HCT116 (cell line): ENCODE results near the gene RPL31. TPM values are rescaled to one million over a fixed set of nuclear protein-coding genes. Genes with fewer than 3 reads are reported as not detected.
A peak's percentile ranks its signal among the peaks of the same experiment; 100 is the strongest.

Source experiments
- ATAC-seq: fragments of 200-7000 bp; cut with Tn5 transposase; 2 replicates; pipeline ENCODE4 v1.9.1; 2020; ENCODE audit warnings: mild to moderate bottlenecking, moderate library complexity
- BruUV-seq: library from RNA; stranded (reverse); fragments of 400-500 nt; replicated peaks from 2 replicates; lab custom pipeline; 2021; lab: Mats Ljungman, UMichigan
- CTCF ChIA-PET: fragments of 300-600 bp; sonication (Branson Sonifier 250); formaldehyde crosslinking; loops from one replicate; lab custom pipeline; 2021; ENCODE audit warnings: antibody characterized with exemption; lab: Charles Lee
- POLR2A ChIA-PET: fragments of 300-600, 350-600 bp; sonication (Branson Sonifier 250); formaldehyde crosslinking; loops from one replicate; lab custom pipeline; 2021; ENCODE audit warnings: antibody characterized with exemption; lab: Charles Lee
- RAD21 ChIA-PET, 2 experiments: fragments of 300-600 bp; sonication (Branson Sonifier 250); formaldehyde crosslinking; loops; one replicate each; lab custom pipeline; 2023; ENCODE audit warnings: low total read pairs in 2 of 2; ENCODE audit not compliant: uncharacterized antibody in 2 of 2, unreplicated experiment in 2 of 2, low non-redundant PET in 1 of 2; lab: Charles Lee
- DNase-seq: peaks from one replicate; pipeline ENCODE4 v3.0.0-alpha.2; 2010; ENCODE audit warnings: low read depth, low spot score
- H2AFZ ChIP-seq: fragments of 200-600 bp; shearing (Covaris generic), sonication (generic); 2 replicates; pipeline ENCODE4 v1.6.1; 2017; ENCODE audit warnings: low read depth, mixed run types, mixed read lengths, antibody characterized with exemption, low read length; ENCODE audit not compliant: poor library complexity, severe bottlenecking
- H3K27ac ChIP-seq: 2 replicates; pipeline ENCODE4 v1.5.1; 2012; ENCODE audit warnings: low read depth, low read length
- H3K27me3 ChIP-seq: fragments of 200-600 bp; sonication (generic); 2 replicates; pipeline ENCODE4 v1.6.1; 2016; ENCODE audit warnings: mixed run types, low read length, mixed read lengths; ENCODE audit not compliant: insufficient read depth
- H3K36me3 ChIP-seq, 2 experiments: fragments of 200-500 bp in 1 of 2; fragments of 200-600 bp in 1 of 2; sonication (Bioruptor generic) in 1 of 2; sonication (generic) in 1 of 2; 2 replicates each; pipeline versions ENCODE4 v1.5.1 to v1.6.1; 2014 to 2016; ENCODE audit warnings: low read length in 2 of 2, inconsistent platforms in 1 of 2, mixed read lengths in 1 of 2, mixed run types in 1 of 2; ENCODE audit not compliant: insufficient read depth in 2 of 2, control insufficient read depth in 1 of 2
- H3K4me1 ChIP-seq, 2 experiments: fragments of 200-600 bp in 1 of 2; sonication (generic) in 1 of 2; 2 replicates each; pipeline versions ENCODE4 v1.5.1 to v1.6.1; 2012 to 2017; ENCODE audit warnings: low read length in 2 of 2, inconsistent platforms in 1 of 2, mild to moderate bottlenecking in 1 of 2, mixed read lengths in 1 of 2, mixed run types in 1 of 2, moderate library complexity in 1 of 2; ENCODE audit not compliant: insufficient read depth in 2 of 2, control insufficient read depth in 1 of 2
- H3K4me2 ChIP-seq: fragments of 200-600 bp; sonication (generic); 2 replicates; pipeline ENCODE4 v1.6.1; 2017; ENCODE audit warnings: mixed run types, low read length, mixed read lengths
- H3K4me3 ChIP-seq, 2 experiments: fragments of 200-600 bp in 1 of 2; sonication (generic) in 1 of 2; replicated peaks in 1 of 2; 2 replicates each; pipeline ENCODE4 v1.5.1; 2011 to 2016; ENCODE audit warnings: low read length in 2 of 2, control low read depth in 1 of 2, low read depth in 1 of 2, mild to moderate bottlenecking in 1 of 2, mixed read lengths in 1 of 2, mixed run types in 1 of 2
- H3K79me2 ChIP-seq: fragments of 200-600 bp; sonication (generic); 2 replicates; pipeline ENCODE4 v1.6.1; 2017; ENCODE audit warnings: mild to moderate bottlenecking, mixed run types, low read length, moderate library complexity, mixed read lengths; ENCODE audit not compliant: insufficient read depth
- H3K9ac ChIP-seq: fragments of 200-600 bp; sonication (generic); 2 replicates; pipeline ENCODE4 v1.6.1; 2016; ENCODE audit warnings: low read length, mixed read lengths
- H3K9me2 ChIP-seq: fragments of 200-600 bp; sonication (generic), shearing (Covaris generic); 2 replicates; pipeline ENCODE4 v1.6.1; 2017; ENCODE audit warnings: mixed run types, mild to moderate bottlenecking, moderate library complexity; ENCODE audit not compliant: insufficient read depth
- H3K9me3 ChIP-seq, 2 experiments: fragments of 200-500 bp in 1 of 2; fragments of 200-600 bp in 1 of 2; sonication (Bioruptor generic) in 1 of 2; sonication (generic) in 1 of 2; 2 replicates each; pipeline ENCODE4 v1.6.1; 2014 to 2017; ENCODE audit warnings: low read length in 2 of 2, mixed read lengths in 2 of 2, inconsistent platforms in 1 of 2, low read depth in 1 of 2, mild to moderate bottlenecking in 1 of 2, mixed run types in 1 of 2, moderate library complexity in 1 of 2; ENCODE audit not compliant: control insufficient read depth in 1 of 2, insufficient read depth in 1 of 2
- H4K20me1 ChIP-seq: fragments of 200-600 bp; sonication (generic), shearing (Covaris generic); 2 replicates; pipeline ENCODE4 v1.6.1; 2017; ENCODE audit warnings: mixed run types, mild to moderate bottlenecking, moderate library complexity; ENCODE audit not compliant: insufficient read depth
- JUND ChIP-seq: IDR thresholded peaks from 2 replicates; pipeline ENCODE4 v1.6.1; 2012
- RAD21 ChIP-seq: IDR thresholded peaks from 2 replicates; pipeline ENCODE4 v1.6.1; 2012; ENCODE audit warnings: low read depth, mild to moderate bottlenecking
- intact Hi-C: fragments of 100-400 bp; cut with micrococcal nuclease; formaldehyde crosslinking; loops from 2 replicates; pipeline ENCODE4 v1.10.0; 2022
- total RNA-seq: library from RNA; stranded (reverse); gene quantifications from one replicate; pipeline ENCODE4 v1.2.1, GENCODE V29; 2021; ENCODE audit not compliant: unreplicated experiment
- TF ChIP-seq, protein P1 (sequence below), 3 experiments: fragments of 200-600 bp in 1 of 3; sonication (generic) in 1 of 3; IDR thresholded peaks in 2 of 3; conservative IDR thresholded peaks in 1 of 3; 2 replicates each; pipeline ENCODE4 v1.5.1; 2012 to 2017; ENCODE audit warnings: low read depth in 2 of 3, low read length in 2 of 3, antibody characterized with exemption in 1 of 3, borderline replicate concordance in 1 of 3, control low read depth in 1 of 3, mild to moderate bottlenecking in 1 of 3, mixed read lengths in 1 of 3, mixed run types in 1 of 3, moderate library complexity in 1 of 3; ENCODE audit not compliant: insufficient read depth in 1 of 3

The RPL31 gene
- total RNA-seq, 1 experiment from 2014 or later: 1,340 TPM

DNA sequence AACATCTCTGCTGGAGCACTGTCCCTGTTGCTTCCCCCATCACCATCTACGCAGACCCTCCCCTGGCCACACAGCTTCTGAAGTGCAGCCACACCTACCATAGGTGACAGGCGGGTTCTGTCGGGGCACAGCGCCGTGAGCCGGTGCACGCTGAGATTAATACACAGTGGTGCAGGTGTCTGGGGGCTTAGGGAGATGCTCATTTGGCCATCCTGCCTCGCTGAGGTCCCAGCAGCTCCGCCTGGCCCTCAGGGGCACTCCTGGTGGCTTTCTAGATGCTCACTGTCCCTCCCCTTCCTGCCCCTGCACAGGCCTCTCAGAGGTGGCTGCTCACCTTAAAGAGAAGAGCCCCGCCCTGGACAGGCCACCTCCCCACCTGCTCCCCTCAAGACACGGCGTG is 18.9 kb upstream of the RPL31 start:
- ChIA-PET RAD21 (no interaction called here), CTCF (interaction anchor here (2.0 kb wide), 1 partner anchor 253 kb away, joined by 11 read pairs; no protein-coding TSS in a partner anchor), POLR2A (no interaction called here)
- BruUV-seq: no TSS peak
- DNase-seq (no peak), ATAC-seq (no peak)
- TF ChIP-seq, protein P1, sequence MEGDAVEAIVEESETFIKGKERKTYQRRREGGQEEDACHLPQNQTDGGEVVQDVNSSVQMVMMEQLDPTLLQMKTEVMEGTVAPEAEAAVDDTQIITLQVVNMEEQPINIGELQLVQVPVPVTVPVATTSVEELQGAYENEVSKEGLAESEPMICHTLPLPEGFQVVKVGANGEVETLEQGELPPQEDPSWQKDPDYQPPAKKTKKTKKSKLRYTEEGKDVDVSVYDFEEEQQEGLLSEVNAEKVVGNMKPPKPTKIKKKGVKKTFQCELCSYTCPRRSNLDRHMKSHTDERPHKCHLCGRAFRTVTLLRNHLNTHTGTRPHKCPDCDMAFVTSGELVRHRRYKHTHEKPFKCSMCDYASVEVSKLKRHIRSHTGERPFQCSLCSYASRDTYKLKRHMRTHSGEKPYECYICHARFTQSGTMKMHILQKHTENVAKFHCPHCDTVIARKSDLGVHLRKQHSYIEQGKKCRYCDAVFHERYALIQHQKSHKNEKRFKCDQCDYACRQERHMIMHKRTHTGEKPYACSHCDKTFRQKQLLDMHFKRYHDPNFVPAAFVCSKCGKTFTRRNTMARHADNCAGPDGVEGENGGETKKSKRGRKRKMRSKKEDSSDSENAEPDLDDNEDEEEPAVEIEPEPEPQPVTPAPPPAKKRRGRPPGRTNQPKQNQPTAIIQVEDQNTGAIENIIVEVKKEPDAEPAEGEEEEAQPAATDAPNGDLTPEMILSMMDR (IDR thresholded peaks at IDR 0.05 in 2 of 3, conservative IDR thresholded peaks at IDR 0.05 in 1 of 3; ENCODE audit: borderline replicate concordance in 1 of 3, insufficient read depth in 1 of 3, low read depth in 2 of 3, low read length in 2 of 3): no peak
- no peak for TF ChIP-seq RAD21
- Histone ChIP-seq H3K27ac (no peak overlapping the region), H3K27me3 (no peaks in the 10 kb centered on the region), H3K9ac (no peak overlapping the region), H3K36me3 (no peaks in the 10 kb centered on the region), H3K4me1 (peaks cover 7 to 9% of the 10 kb centered on the region in 2 experiments), H3K9me3 (no peaks in the 10 kb centered on the region), H3K4me3 (no peak overlapping the region), H3K9me2 (no peaks in the 10 kb centered on the region), H3K4me2 (no peak overlapping the region), H3K79me2 (no peaks in the 10 kb centered on the region), H2AFZ (no peak overlapping the region), H4K20me1 (no peaks in the 10 kb centered on the region)
- intact Hi-C loops: loop anchor here (10.0 kb wide), 1 partner anchor 558 kb away; no protein-coding TSS in a partner anchor

DNA sequence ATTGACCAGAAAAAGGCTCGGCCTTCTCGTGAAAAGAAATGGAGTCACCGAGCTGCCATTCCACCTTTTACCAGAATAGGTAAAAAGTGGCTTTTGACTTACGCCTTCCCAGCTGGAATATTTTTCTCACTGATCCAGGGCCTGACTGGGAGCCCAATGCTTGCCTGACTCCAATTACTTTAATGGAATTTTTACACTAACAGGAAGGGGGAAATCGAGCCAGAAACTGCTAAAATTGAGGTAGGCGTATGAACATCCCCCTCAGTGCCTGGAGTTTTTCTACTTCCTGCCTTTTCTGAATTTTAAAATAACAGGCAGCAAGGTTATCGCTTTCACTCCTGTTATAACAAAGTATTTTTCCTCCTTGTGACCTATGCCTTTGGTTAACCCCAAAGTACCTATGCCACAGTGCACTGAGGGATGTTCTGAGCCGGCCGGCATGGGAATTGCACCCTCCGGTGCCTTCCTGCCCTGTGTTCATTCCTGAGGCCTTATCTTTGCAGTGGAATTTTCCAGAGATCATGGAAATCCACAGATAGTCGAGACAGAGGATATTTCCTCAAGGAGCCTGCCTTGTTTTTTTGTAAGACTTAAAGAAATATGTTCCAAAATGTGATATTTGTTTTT is 18.3 kb upstream of the RPL31 start:
- H3K9ac ChIP-seq: no peak overlapping the region
- no peak for ATAC-seq
- no peak overlapping the region for H3K4me3 ChIP-seq
- H3K27me3 ChIP-seq: no peaks in the 10 kb centered on the region
- ChIA-PET RAD21 (no interaction called here), CTCF (interaction anchor here (2.0 kb wide), 1 partner anchor 254 kb away, joined by 11 read pairs; no protein-coding TSS in a partner anchor), POLR2A (no interaction called here)
- no peak overlapping the region for H3K27ac ChIP-seq
- H3K9me2 ChIP-seq: no peaks in the 10 kb centered on the region
- no peak overlapping the region for H3K4me2 ChIP-seq
- peaks cover 7 to 9% of the 10 kb centered on the region in 2 experiments for H3K4me1 ChIP-seq
- H3K9me3 ChIP-seq: no peaks in the 10 kb centered on the region
- no peaks in the 10 kb centered on the region for H3K79me2 ChIP-seq
- TF ChIP-seq JUND (no peak), RAD21 (peak; percentile 14; the same call in 1 of the 2 replicates)
- DNase-seq: no peak
- intact Hi-C loops: loop anchor here (10.0 kb wide), 1 partner anchor 559 kb away; no protein-coding TSS in a partner anchor
- BruUV-seq: no TSS peak
- H4K20me1 ChIP-seq: no peaks in the 10 kb centered on the region
- H3K36me3 ChIP-seq: no peaks in the 10 kb centered on the region
- H2AFZ ChIP-seq: no peak overlapping the region
